ENCODE data around the gene ZCCHC2. TPM values are rescaled to one million over a fixed set of nuclear protein-coding genes. Genes with fewer than 3 reads are reported as not detected.

Gene ZCCHC2
- total RNA-seq, 1 experiment from 2014 or later, result 12.4 TPM

DNA sequence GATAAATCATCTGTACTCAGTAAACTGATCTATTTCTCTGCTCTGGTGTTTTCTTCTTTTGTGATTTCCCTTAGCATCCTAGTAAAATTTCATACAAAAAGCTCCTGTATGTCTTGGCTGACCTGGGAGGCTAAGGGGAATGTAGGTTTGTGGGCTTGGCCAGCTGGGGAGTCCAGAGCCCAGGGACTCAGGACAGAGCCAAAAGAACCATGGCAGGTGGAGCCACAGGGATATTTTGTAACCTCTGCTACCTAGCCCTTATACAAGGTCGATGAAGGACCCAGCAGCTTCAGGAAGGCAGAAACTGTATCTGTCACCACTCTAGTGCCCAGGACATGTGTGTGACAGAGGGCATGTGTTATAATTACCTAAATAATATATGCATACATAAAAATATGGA, 22.7 kb upstream of the ZCCHC2 start:
- no peaks in the 10 kb centered on the region for H3K4me1 ChIP-seq (ENCODE audit: insufficient read depth, low read length)
- H3T11ph ChIP-seq (ENCODE audit: low read length), result no peak overlapping the region
- H3K79me2 ChIP-seq (ENCODE audit: insufficient read depth, low read length), result no peaks in the 10 kb centered on the region
- Mint-ChIP-seq H3K9me3 (no peaks in the 10 kb centered on the region), H3K27me3 (ENCODE audit: low read depth) (no peaks in the 10 kb centered on the region; the same call in 1 of the 2 replicates), H3K36me3 (ENCODE audit: insufficient read depth in 1 of 3, low read depth in 3 of 3) (no peaks in the 10 kb centered on the region; a peak in 1 of 7 replicates), H3K27ac (no peak overlapping the region), H3K4me1 (peaks cover 2 to 3% of the 10 kb centered on the region in 2 experiments; a peak in 2 of 4 replicates), H3K4me3 (no peak overlapping the region)
- no peaks in the 10 kb centered on the region for H3K79me1 ChIP-seq (ENCODE audit: insufficient read depth, low read depth, low read length, poor library complexity, severe bottlenecking)
- no peak overlapping the region for H2BK20ac ChIP-seq (ENCODE audit: low read depth, low read length, poor library complexity, severe bottlenecking)
- H3K4ac ChIP-seq (ENCODE audit: low read depth, low read length), result no peak overlapping the region
- TF ChIP-seq, protein P1, sequence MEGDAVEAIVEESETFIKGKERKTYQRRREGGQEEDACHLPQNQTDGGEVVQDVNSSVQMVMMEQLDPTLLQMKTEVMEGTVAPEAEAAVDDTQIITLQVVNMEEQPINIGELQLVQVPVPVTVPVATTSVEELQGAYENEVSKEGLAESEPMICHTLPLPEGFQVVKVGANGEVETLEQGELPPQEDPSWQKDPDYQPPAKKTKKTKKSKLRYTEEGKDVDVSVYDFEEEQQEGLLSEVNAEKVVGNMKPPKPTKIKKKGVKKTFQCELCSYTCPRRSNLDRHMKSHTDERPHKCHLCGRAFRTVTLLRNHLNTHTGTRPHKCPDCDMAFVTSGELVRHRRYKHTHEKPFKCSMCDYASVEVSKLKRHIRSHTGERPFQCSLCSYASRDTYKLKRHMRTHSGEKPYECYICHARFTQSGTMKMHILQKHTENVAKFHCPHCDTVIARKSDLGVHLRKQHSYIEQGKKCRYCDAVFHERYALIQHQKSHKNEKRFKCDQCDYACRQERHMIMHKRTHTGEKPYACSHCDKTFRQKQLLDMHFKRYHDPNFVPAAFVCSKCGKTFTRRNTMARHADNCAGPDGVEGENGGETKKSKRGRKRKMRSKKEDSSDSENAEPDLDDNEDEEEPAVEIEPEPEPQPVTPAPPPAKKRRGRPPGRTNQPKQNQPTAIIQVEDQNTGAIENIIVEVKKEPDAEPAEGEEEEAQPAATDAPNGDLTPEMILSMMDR (conservative IDR thresholded peaks at IDR 0.05), result no peak
- no peak overlapping the region for H2BK15ac ChIP-seq (ENCODE audit: low read depth, low read length)
- H2AFZ ChIP-seq (ENCODE audit: low read length), result no peak overlapping the region
- H3K9ac ChIP-seq (ENCODE audit: extremely low read depth, insufficient read length, low read length), result no peak overlapping the region
- H3K4me2 ChIP-seq (ENCODE audit: insufficient read depth, insufficient read length, low read length), result no peak overlapping the region
- no peak overlapping the region for H2BK5ac ChIP-seq (ENCODE audit: insufficient read length, low read length)
- H3K23me2 ChIP-seq (ENCODE audit: insufficient read length, low read depth, low read length, poor library complexity, severe bottlenecking), result no peaks in the 10 kb centered on the region
- H4K5ac ChIP-seq (ENCODE audit: insufficient read length, low read depth, low read length), result no peak overlapping the region
- no peak overlapping the region for H4K91ac ChIP-seq (ENCODE audit: insufficient read length, low read depth, low read length)
- no peak overlapping the region for H2BK12ac ChIP-seq (ENCODE audit: insufficient read length, low read depth, low read length)
- no peaks in the 10 kb centered on the region for H3K27me3 ChIP-seq (ENCODE audit: insufficient read depth, low read length)
- H4K8ac ChIP-seq (replicated peaks; ENCODE audit: insufficient read length, low read depth, low read length), result no peak overlapping the region
- H3K56ac ChIP-seq (ENCODE audit: insufficient read length, low read depth, low read length), result no peak overlapping the region
- no CpG with 5 or more reads among the region's 1 CpG for WGBS (ENCODE audit: extremely low coverage, insufficient read length, low lambda C conversion rate)
- no peak overlapping the region for H3K27ac ChIP-seq (ENCODE audit: insufficient read length, low read depth, low read length)
- no peak for DNase-seq
- H4K20me1 ChIP-seq (ENCODE audit: control insufficient read depth, insufficient read depth, insufficient read length), result no peaks in the 10 kb centered on the region
- no peak overlapping the region for H2BK120ac ChIP-seq (ENCODE audit: low read depth, low read length, poor library complexity, severe bottlenecking)
- H2AK5ac ChIP-seq (ENCODE audit: insufficient read length, low read length), result no peak overlapping the region
- no peak overlapping the region for H3K18ac ChIP-seq (ENCODE audit: insufficient read length, low read depth, low read length)
- no peaks in the 10 kb centered on the region for H3K9me3 ChIP-seq (ENCODE audit: control insufficient read depth, low read depth, low read length)
- no peak overlapping the region for H3K14ac ChIP-seq (ENCODE audit: insufficient read depth, low read length)
- no peak overlapping the region for H3K23ac ChIP-seq (ENCODE audit: insufficient read length, low read depth, low read length)

Measured in H9 (cell line).